GM19099 (cell line): ENCODE results near the gene PMPCA.

Source experiments
- POLR2A ChIP-seq: IDR thresholded peaks from 3 replicates; pipeline ENCODE4 v1.6.1; 2011; ENCODE audit warnings: low read depth; ENCODE audit not compliant: insufficient read length; ENCODE audit errors: extremely low read depth

PMPCA gene

DNA sequence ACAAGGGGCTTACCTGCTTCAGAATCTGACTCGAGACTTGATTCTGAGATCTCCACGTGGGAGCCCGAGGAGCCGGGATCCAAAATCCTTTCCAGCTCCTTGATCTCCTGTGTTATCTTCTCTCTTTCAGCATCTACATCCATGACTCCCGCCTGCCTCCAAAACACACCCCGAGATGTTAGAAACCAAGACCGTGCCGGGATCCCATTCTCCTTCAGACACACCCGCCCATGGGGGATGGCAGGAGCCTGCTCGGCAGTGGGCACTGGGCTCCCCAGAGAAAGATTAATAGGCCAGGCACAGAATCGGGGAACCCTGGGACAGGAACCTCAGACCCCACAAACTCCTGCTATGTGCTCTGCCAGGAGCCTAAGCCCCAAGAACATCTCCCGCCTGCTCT is 12.2 kb upstream of the PMPCA start:
- TF ChIP-seq POLR2A = no peak

DNA sequence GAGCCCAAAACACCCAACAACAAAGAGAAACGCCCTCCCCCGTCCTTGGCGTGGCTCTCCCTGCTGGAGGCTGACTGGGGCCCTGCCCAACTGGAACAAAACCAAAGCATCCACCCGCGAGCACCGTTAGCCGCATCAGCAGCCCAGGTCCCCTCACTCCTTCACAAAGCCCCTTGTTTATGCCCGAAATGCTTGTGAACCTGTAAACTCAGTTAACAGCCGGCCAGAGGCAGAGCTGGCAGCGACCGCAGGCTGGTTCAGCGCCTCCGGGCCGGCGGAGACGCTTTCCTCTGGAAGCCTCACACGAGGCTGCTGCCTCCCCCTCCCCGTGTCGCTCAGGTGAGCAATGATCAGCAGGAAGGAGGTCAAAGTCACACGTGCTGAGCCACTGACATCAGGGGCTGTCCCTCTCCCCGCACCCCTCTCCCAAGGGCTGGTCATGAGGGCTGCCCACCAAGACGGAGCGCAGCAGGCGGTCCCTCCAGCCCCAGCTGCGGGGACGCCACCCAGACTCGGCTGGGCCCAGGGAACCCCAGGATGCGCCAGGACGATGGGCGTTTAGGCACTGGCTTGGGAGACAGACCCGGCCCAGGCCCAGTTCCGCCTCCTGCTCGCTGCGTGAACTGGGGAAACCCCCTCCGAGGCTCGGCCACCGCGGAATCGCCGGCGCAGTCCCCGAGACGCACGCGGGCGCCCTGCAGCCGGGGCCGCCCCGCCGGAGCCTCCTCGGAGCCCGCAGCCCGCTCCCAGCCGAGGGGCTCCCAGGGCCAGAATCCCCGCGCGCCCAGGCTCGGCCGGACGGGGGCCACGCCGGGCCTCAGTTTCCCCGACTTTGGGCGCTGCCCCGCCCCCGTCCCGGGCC is 11.1 kb upstream of the PMPCA start:
- no peak for TF ChIP-seq POLR2A

DNA sequence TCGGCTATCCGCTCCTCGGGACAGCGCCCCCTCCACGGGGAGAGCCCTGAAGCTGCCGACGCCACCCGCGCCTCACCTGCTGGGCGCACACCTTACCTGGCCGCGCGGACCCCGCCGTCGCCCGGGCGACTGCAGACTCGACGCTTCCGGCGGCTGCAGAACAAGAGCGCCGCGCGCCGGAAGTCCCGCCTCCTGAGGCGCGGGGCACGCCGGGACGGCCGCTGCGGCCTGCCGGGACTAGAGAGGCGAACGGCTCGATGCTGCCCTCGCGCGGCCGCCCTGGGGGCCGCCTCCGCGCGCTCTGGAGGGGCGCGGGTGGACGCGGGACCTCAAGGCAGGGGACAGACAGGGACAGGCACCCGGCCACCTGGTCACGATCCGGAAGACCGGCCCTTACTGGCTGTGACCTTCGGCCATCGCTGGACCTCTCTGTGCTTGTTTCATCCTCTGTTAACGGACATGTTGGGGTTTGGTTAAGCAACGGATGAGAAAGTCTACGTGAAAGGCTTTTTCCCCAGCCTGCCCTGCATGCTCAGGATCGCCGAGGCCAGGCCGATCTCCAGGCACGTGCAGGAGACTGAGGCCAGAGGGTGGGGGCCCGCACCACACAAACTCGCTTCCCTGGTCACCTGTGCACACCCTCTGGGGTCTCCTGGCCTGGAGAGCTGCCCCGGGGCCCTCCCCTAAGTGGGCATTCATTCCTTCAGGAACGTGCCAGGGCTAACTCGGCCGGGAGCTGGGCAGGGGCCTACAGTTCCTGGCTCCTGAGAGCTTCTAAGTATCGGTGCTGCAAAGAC is 10.2 kb upstream of the PMPCA start, which contains the start of gene SNAPC4:
Gene SNAPC4, minus strand, starts transcription at position 133 of the 797 bp plus-strand sequence. CDS start 1,742 bp downstream, outside the sequence.
- TF ChIP-seq POLR2A = peak; percentile 89

DNA sequence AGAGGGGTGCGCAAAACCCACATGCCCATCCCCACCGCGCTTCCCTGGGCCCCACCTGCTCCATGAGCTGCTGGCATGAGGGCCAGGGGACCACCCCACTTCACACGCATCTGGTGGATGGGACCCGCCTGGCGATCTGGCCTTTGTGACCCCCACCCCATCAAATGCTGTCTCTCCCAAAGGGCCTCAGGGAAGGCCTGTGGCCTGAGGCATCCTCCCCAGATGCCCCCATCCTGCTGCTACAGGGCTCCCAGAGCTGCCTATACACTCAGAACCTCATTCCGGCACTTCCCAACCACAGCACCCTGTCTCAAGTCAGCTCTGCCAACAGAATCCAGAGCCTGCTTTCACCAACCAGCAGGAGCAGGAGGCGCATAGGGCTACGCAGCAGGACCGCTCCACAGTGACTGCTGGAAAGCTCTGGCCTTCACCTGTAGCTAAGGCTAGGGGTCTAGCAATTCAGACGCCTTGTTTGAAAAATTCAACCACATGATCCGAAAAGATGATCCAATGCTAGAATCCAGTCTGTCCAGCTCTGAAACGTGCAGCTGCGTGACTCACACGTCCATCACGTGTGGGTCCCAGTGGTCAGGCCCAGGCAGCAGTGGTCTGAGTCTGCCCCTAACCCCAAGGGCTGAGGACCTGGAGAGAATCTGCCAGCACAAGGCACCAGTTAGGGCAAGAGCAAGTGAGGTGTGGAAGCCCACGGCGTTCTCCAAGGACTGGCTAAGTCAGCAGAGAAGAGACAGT is 9.1 kb upstream of the PMPCA start:
- TF ChIP-seq POLR2A = no peak

DNA sequence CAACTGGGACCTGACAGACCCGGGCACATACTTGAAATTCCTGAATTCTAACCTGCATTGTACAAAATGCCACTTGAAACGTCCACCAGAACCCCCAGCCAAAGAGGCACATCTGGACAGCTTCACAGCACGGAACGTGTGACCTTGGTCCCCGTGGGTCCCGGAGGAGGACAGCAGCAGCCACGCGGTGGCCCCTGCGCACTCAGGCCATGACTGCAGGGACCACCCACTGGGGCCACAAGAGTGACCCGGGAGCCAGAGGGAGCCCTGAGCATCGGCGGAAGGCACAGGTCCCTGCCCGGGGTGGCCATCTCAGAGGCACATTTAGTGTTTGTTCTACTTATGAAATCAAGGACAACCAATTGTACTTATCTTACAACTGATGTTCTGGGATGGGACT is 8.4 kb upstream of the PMPCA start:
- no peak for TF ChIP-seq POLR2A

DNA sequence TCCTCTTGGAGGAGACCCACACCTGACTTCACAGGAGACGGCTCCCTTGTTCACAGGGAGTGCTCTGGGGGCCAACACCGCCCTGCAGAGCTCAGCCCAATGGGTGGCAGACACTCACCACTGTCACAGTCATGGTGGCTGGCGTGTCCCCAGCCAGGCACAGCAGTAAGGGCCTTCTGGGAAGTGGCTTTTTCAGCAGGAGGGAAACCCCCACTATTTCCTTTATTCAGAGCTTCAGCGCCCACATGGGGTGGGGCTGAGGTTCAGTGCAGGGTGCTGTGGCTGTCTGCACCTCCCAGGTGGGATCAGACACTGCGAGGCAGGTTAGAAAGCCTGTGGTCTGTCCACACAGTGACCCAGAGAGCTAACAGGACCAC is 6.9 kb upstream of the PMPCA start:
- peak; percentile 32 for TF ChIP-seq POLR2A

DNA sequence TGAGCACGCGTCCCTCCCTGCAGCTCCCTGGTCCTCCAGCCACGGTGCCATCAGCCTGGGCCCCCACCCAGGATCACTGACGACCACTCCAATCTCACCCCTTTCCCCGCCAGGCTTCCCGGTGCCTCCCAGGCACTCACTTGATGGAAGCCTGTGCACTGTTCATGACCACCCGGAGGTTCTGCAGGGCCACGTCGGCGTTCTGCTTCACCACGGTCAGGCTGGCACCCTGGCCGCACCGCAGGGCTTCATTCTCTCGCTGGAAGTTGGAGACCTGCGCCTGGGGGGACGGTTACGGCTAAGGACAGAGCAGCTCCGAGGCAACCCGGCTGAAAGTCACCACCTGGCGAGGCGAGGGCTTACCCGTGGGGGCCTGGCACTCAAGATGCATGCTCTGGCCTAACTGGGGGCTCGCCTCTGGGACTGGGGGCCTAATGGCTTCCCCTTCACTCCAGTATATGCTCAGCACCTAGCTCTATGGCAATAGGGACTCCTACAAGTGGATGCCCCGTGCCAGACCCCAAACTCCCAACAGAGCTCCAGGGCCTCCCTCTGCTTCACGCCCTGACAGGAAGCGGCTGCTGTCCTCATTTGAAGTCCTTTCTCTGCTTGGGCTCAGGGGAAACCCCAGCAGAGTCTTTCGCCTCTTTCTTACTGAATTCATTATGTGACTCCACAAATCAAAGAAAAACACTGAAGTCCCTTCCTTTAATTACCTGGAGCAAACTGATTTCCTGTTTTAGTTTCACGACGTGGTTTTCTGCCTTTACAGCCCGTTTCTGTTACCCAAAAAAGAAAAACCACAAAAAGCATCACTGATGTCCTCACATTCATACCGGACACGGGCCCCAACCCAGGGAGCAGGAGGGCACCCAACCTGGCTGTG is 6.3 kb upstream of the PMPCA start:
- TF ChIP-seq POLR2A = no peak

DNA sequence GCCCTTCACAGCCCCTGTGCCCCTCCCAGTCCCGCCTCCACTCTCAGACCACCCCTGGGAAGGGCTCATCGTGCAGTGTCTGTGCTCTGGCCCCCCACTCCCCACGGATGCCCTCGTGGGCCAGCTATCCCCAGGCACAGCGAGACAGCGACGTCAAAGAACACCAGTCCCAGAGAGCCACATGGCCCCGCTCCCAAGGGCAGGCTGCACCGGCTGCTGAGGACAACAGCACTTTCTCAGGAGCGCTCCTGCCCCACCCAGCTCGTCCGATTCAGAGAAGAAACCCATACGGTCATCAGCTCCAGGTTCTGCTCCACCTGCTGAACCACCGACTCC is 5.7 kb upstream of the PMPCA start:
- no peak for TF ChIP-seq POLR2A

DNA sequence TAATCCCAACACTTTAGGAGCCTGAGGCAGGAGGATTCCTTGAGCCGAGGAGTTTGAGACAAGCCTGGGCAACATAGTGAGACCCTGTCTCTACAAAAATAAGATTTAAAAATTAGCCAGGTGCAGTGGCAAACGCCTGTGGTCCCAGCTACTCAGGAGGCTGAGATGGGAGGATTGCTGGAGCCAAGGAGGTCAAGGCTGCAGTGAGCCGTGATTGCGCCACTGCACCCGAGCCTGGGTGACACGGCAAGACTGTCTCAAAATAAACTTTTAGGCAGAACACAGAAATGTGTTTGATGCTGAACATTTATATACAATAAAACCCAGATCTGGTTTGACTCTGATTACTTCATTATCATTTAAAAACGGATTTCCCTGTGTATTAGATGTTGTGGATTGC is 5.0 kb upstream of the PMPCA start:
- TF ChIP-seq POLR2A = no peak

DNA sequence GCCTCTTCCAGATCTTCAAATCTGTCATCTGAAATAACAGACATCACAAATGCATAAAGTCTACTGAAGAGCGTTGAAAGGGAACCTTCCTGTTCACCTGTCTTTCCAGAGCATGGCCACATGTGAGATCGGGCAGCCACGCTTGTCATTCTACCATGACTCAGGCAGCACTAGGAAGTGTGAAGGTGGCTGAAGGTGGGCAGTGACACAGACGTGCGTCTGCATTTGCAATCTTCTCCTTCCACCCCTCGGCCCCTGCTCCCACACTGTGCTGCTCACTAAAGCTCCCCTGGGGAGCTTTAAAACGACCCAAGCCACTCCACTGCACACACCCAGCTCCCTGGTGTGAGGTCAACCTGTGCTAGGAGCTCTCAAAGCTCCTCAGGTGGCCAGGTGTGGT is 2.5 kb upstream of the PMPCA start:
- TF ChIP-seq POLR2A = no peak

DNA sequence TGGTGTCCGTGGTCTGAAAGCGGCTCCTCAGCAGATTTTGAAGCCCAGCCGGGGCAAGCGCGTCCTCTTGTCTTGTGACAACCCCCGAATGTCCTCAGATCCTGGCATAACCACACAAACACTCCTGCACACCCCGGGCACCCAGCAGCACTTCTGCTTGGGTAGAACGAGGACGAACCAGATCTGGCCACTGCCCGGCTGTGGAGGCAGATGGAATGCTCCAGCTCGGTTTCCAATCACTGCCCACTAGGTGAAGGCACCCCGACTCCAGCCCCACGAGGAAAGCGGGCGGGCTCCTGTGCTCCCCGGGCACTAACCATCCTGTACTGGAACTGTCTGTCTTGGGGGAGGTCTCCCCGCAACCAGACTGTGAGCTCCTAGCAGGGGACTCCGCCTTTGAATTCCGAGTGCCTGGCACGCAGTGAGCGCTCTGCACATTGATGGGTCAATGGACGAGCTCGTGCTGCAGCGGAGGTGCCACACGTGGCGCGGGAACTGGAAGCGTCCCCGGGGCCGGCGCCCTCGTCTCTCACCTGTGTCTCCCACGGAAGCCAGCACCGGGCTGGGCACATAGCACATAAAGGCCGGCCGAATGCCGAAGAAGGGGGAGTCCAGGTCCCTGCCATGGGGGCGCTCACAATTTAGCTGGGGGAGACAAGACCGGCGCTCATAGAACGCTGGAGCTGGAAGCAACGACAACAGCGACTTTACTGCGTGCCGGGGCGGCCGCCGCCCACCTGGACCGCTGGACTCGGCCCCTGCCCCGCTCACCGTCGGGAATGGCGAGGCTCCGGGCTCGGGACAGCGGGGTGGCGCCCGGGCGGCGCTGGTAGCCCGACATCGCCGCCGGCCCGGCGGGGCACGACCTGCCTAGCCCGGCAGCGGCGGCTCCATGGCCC is 652 bp upstream of the PMPCA start:
- no peak for TF ChIP-seq POLR2A

DNA sequence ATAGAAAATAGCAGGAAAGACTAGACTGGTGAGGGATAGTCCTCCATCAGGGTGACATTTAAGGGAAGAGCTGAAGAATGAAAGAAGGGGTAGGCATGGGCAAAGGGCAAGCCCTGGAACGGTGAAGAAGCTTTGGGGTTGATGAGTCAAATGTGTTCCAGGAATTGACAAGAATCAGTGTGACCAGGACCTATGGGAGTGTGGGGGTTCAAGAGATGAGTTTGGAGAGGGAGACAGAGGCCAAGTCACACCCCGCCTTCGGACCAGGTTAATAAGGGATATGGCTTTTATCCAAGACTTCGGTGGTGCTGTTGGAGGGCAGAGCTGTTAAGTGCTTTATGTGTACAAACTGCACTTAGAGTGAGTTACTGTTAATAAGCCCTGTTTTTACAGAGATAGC is 920 bp downstream of the PMPCA start:
- TF ChIP-seq POLR2A = no peak

DNA sequence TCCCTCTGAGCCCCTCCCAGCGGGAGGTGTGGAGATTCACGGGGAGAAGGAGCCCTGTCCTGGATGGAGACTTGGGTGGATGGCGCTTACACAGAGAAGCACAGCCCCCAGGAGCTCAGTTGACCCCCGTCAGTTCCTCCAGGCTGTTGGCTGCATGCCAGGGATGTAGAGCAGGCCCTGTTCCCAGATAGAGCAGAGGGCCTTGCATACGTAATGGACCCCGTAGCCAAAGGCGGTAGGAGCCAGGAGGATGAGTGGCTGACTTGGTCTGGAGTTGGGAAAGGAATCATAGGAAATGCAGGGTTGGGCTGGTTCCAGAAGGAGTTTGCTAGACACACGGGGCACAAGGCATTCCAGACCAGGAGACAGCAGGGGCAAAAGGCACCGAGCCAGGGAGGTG is 2.5 kb downstream of the PMPCA start:
- TF ChIP-seq POLR2A = no peak

DNA sequence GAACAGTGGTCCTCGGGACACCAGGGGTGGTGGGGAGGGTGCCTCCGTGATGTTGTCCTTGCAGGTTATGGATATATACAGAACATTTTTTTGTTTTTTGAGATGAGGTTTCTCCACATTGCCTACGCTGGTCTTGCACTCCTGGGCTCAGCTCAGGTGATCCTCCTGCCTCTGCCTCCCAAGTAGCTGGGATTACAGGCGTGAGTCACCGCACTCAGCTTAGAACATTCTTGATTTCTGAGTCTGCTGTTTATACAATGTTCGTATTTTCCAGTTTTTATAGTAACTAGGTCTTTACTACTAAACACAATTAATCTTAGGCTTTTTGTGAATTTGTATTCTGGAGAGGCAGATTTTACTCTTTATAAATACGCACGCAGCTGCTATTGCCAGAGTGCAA is 6.0 kb downstream of the PMPCA start:
- TF ChIP-seq POLR2A = no peak

DNA sequence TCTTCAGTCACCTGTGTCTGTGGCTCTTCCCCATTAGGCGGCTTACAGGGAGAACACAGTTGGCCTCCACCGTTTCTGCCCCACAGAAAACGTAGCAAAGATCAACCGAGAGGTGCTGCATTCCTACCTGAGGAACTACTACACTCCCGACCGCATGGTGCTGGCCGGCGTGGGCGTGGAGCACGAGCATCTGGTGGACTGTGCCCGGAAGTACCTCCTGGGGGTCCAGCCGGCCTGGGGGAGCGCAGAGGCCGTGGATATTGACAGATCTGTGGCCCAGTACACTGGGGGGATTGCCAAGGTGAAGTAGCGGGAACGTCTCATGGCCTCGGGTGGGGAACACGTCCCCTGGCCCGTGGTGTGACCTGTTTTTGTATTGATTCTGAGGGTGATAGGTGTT is 6.5 kb downstream of the PMPCA start:
- no peak for TF ChIP-seq POLR2A
